ENCODE measurements around the gene SLC6A16.

SLC6A16 gene

GRCh38 chr19:49339301-49340068, 14.5 kb upstream of the SLC6A16 start:
- DNase-seq (ENCODE audit: extremely low read depth, low read depth), result peak; percentile 69
- H3K4me3 ChIP-seq (replicated peaks; ENCODE audit: low read depth, low read length), result no peak overlapping the region

GRCh38 chr19:49338691-49339300, 13.8 kb upstream of the SLC6A16 start:
- no peak overlapping the region for H3K4me3 ChIP-seq (replicated peaks; ENCODE audit: low read depth, low read length)
- TF ChIP-seq CTCF (IDR thresholded peaks at IDR 0.05; ENCODE audit: low read depth, low read length, missing control alignments), result no peak
- DNase-seq (ENCODE audit: extremely low read depth, low read depth), result no peak

More at GRCh38 chr19:49339301-49340068, 14.5 kb upstream of the SLC6A16 start:
- TF ChIP-seq CTCF (IDR thresholded peaks at IDR 0.05; ENCODE audit: low read depth, low read length, missing control alignments), result no peak

- H3K4me3 ChIP-seq (replicated peaks; ENCODE audit: low read depth, low read length), result no peak overlapping the region
- no peak for TF ChIP-seq CTCF (IDR thresholded peaks at IDR 0.05; ENCODE audit: low read depth, low read length, missing control alignments)
- no peak for DNase-seq (ENCODE audit: extremely low read depth, low read depth)
Measured at GRCh38 chr19:49338023-49338677, 13.2 kb upstream of the SLC6A16 start.

- DNase-seq (ENCODE audit: extremely low read depth, low read depth), result no peak
- TF ChIP-seq CTCF (IDR thresholded peaks at IDR 0.05; ENCODE audit: low read depth, low read length, missing control alignments), result no peak
- no peak overlapping the region for H3K4me3 ChIP-seq (replicated peaks; ENCODE audit: low read depth, low read length)
Measured at GRCh38 chr19:49337267-49338022, 12.5 kb upstream of the SLC6A16 start.

- no peak overlapping the region for H3K4me3 ChIP-seq (replicated peaks; ENCODE audit: low read depth, low read length)
- TF ChIP-seq CTCF (IDR thresholded peaks at IDR 0.05; ENCODE audit: low read depth, low read length, missing control alignments), result no peak
- DNase-seq (ENCODE audit: extremely low read depth, low read depth), result no peak
Measured at GRCh38 chr19:49336482-49337266, 11.7 kb upstream of the SLC6A16 start.

Measured in HFF-Myc (cell line).